HEK293T (cell line): ENCODE results near the gene KLHL28.

Experiments
- BHLHE40 ChIP-seq: fragments of 450-650 bp; IDR thresholded peaks from 2 replicates; pipeline ENCODE4 v1.6.1; 2016; ENCODE audit warnings: mild to moderate bottlenecking, moderate library complexity, borderline replicate concordance
- ELF4 ChIP-seq: fragments of 450-650 bp; IDR thresholded peaks from 2 replicates; pipeline ENCODE4 v1.6.1; 2017; ENCODE audit warnings: antibody characterized with exemption
- FOXA1 ChIP-seq: fragments of 450-650 bp; IDR thresholded peaks from 2 replicates; pipeline ENCODE4 v1.6.1; 2016; ENCODE audit warnings: mild to moderate bottlenecking
- FOXK2 ChIP-seq: fragments of 450-650 bp; IDR thresholded peaks from 2 replicates; pipeline ENCODE4 v1.6.1; 2016; ENCODE audit warnings: mild to moderate bottlenecking
- FOXM1 ChIP-seq: fragments of 450-650 bp; IDR thresholded peaks from 2 replicates; pipeline ENCODE4 v1.6.1; 2017; ENCODE audit warnings: mild to moderate bottlenecking, borderline replicate concordance
- SP1 ChIP-seq: fragments of 450-650 bp; IDR thresholded peaks from 2 replicates; pipeline ENCODE4 v1.6.1; 2017
- TARDBP ChIP-seq: fragments of 450-650 bp; IDR thresholded peaks from 2 replicates; pipeline ENCODE4 v1.6.1; 2016
- ZNF384 ChIP-seq: fragments of 450-650 bp; IDR thresholded peaks from 2 replicates; pipeline ENCODE4 v1.6.1; 2016
- TF ChIP-seq, protein P1 (sequence below): fragments of 450-650 bp; IDR thresholded peaks from 2 replicates; pipeline ENCODE4 v1.6.1; 2016

DNA sequence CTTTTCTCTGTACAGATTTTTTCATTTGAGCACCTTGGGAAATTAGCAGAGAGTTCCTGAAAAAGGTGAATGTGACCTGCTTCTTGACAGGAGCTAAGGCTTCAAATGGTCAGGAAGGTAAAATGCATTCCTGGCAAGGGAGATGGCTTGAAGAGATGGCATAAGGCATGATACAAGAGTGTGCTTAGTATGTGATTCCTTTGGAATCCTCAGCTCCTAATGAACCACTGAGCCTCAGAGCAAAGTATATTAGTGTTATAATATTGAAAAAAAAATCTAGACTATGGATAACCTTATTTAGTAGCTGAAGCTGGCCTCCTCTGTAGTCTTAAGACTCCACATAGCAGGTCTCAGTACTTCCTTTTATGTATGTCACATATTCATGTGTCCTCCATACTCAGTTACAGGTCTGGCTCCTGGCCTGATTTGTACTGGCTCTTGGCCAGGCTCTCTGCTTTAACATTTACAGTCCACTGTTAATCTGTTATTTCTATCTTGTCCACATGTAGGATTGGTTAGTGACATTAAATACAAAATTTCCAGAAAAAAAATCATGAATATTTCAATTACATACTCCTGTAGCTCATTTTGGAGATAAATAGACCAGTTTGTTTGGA is 18.1 kb upstream of the KLHL28 start:
- no peak for TF ChIP-seq FOXK2
- no peak for TF ChIP-seq TARDBP
- no peak for TF ChIP-seq BHLHE40
- TF ChIP-seq SP1: no peak
- TF ChIP-seq FOXA1: no peak
- TF ChIP-seq, protein P1, sequence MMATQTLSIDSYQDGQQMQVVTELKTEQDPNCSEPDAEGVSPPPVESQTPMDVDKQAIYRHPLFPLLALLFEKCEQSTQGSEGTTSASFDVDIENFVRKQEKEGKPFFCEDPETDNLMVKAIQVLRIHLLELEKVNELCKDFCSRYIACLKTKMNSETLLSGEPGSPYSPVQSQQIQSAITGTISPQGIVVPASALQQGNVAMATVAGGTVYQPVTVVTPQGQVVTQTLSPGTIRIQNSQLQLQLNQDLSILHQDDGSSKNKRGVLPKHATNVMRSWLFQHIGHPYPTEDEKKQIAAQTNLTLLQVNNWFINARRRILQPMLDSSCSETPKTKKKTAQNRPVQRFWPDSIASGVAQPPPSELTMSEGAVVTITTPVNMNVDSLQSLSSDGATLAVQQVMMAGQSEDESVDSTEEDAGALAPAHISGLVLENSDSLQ: no peak
- TF ChIP-seq ELF4: no peak
- TF ChIP-seq FOXM1: no peak
- no peak for TF ChIP-seq ZNF384
